HEK293 (cell line): ENCODE results near the gene FAM181A.

Source experiments
- AEBP2 ChIP-seq: fragments of 450-650 bp; formaldehyde crosslinking; IDR thresholded peaks from 2 replicates; pipeline ENCODE4 v1.5.1; 2016; ENCODE audit warnings: missing biosample characterization, missing genetic modification characterization, borderline replicate concordance
- GLIS1 ChIP-seq: fragments of 450-650 bp; formaldehyde crosslinking; IDR thresholded peaks from 2 replicates; pipeline ENCODE4 v1.5.1; 2016; ENCODE audit warnings: missing biosample characterization, missing genetic modification characterization
- IKZF3 ChIP-seq: fragments of 450-650 bp; IDR thresholded peaks from 2 replicates; pipeline ENCODE4 v1.5.0; 2018; ENCODE audit warnings: missing biosample characterization, mild to moderate bottlenecking, missing genetic modification characterization, moderate library complexity
- KLF17 ChIP-seq: fragments of 450-650 bp; formaldehyde crosslinking; IDR thresholded peaks from 2 replicates; pipeline ENCODE4 v1.5.1; 2016; ENCODE audit warnings: missing biosample characterization, missing genetic modification characterization
- OVOL3 ChIP-seq: fragments of 450-650 bp; formaldehyde crosslinking; IDR thresholded peaks from 2 replicates; pipeline ENCODE4 v1.5.1; 2016; ENCODE audit warnings: missing biosample characterization, missing genetic modification characterization
- RBAK ChIP-seq: fragments of 450-650 bp; formaldehyde crosslinking; IDR thresholded peaks from 2 replicates; pipeline ENCODE4 v1.5.1; 2016; ENCODE audit warnings: missing biosample characterization, missing genetic modification characterization
- REST ChIP-seq: fragments of 450-650 bp; formaldehyde crosslinking; IDR thresholded peaks from 2 replicates; pipeline ENCODE4 v1.5.1; 2016; ENCODE audit warnings: missing biosample characterization, missing genetic modification characterization
- SETDB1 ChIP-seq: IDR thresholded peaks from one replicate; pipeline ENCODE4 v1.6.1; 2017; ENCODE audit warnings: mild to moderate bottlenecking, low read length, moderate library complexity, mixed read lengths; ENCODE audit not compliant: insufficient read length
- ZBTB8A ChIP-seq: fragments of 450-650 bp; formaldehyde crosslinking; IDR thresholded peaks from 2 replicates; pipeline ENCODE4 v1.5.1; 2016; ENCODE audit warnings: missing biosample characterization, missing genetic modification characterization
- ZNF112 ChIP-seq: fragments of 450-650 bp; formaldehyde crosslinking; IDR thresholded peaks from 2 replicates; pipeline ENCODE4 v1.5.0; 2017; ENCODE audit warnings: missing biosample characterization, missing genetic modification characterization
- ZNF140 ChIP-seq: fragments of 450-650 bp; formaldehyde crosslinking; IDR thresholded peaks from 2 replicates; pipeline ENCODE4 v1.5.1; 2016; ENCODE audit warnings: missing biosample characterization, missing genetic modification characterization
- ZNF214 ChIP-seq: fragments of 450-650 bp; formaldehyde crosslinking; IDR thresholded peaks from 2 replicates; pipeline ENCODE4 v1.5.1; 2017; ENCODE audit warnings: missing biosample characterization, mild to moderate bottlenecking, missing genetic modification characterization, borderline replicate concordance
- ZNF223 ChIP-seq: fragments of 450-650 bp; formaldehyde crosslinking; IDR thresholded peaks from 2 replicates; pipeline ENCODE4 v1.5.1; 2016; ENCODE audit warnings: missing biosample characterization, missing genetic modification characterization
- ZNF24 ChIP-seq: fragments of 450-650 bp; formaldehyde crosslinking; IDR thresholded peaks from 2 replicates; pipeline ENCODE4 v1.5.1; 2016; ENCODE audit warnings: missing biosample characterization, missing genetic modification characterization
- ZNF335 ChIP-seq: fragments of 450-650 bp; formaldehyde crosslinking; conservative IDR thresholded peaks from 2 replicates; pipeline ENCODE4 v1.5.1; 2016; ENCODE audit warnings: missing biosample characterization, missing genetic modification characterization
- ZNF366 ChIP-seq: fragments of 450-650 bp; formaldehyde crosslinking; conservative IDR thresholded peaks from 2 replicates; pipeline ENCODE4 v1.5.1; 2016; ENCODE audit warnings: missing biosample characterization, missing genetic modification characterization
- ZNF398 ChIP-seq: fragments of 450-650 bp; formaldehyde crosslinking; IDR thresholded peaks from 2 replicates; pipeline ENCODE4 v1.5.1; 2017; ENCODE audit warnings: missing biosample characterization, missing genetic modification characterization
- ZNF423 ChIP-seq: fragments of 450-650 bp; formaldehyde crosslinking; IDR thresholded peaks from 2 replicates; pipeline ENCODE4 v1.5.1; 2016; ENCODE audit warnings: missing biosample characterization, missing genetic modification characterization
- ZNF426 ChIP-seq: fragments of 450-650 bp; formaldehyde crosslinking; IDR thresholded peaks from 2 replicates; pipeline ENCODE4 v1.5.1; 2017; ENCODE audit warnings: missing biosample characterization, missing genetic modification characterization, mild to moderate bottlenecking, inconsistent platforms, moderate library complexity
- ZNF501 ChIP-seq: fragments of 450-650 bp; formaldehyde crosslinking; IDR thresholded peaks from 2 replicates; pipeline ENCODE4 v1.5.1; 2016; ENCODE audit warnings: missing biosample characterization, missing genetic modification characterization
- ZNF560 ChIP-seq: fragments of 450-650 bp; formaldehyde crosslinking; IDR thresholded peaks from 2 replicates; pipeline ENCODE4 v1.5.1; 2017; ENCODE audit warnings: missing biosample characterization, missing genetic modification characterization, borderline replicate concordance
- ZNF621 ChIP-seq: fragments of 450-650 bp; formaldehyde crosslinking; IDR thresholded peaks from 2 replicates; pipeline ENCODE4 v1.5.1; 2017; ENCODE audit warnings: missing biosample characterization, missing genetic modification characterization
- ZNF654 ChIP-seq: fragments of 450-650 bp; formaldehyde crosslinking; IDR thresholded peaks from 2 replicates; pipeline ENCODE4 v1.5.1; 2016; ENCODE audit warnings: low read depth, missing biosample characterization, missing genetic modification characterization
- ZNF660 ChIP-seq: fragments of 450-650 bp; IDR thresholded peaks from 2 replicates; pipeline ENCODE4 v1.5.1; 2018; ENCODE audit warnings: missing biosample characterization, mild to moderate bottlenecking, missing genetic modification characterization
- ZNF692 ChIP-seq: fragments of 450-650 bp; formaldehyde crosslinking; IDR thresholded peaks from 2 replicates; pipeline ENCODE4 v1.5.1; 2016; ENCODE audit warnings: missing biosample characterization, missing genetic modification characterization
- ZNF701 ChIP-seq: fragments of 450-650 bp; formaldehyde crosslinking; IDR thresholded peaks from 2 replicates; pipeline ENCODE4 v1.5.1; 2016; ENCODE audit warnings: missing biosample characterization, missing genetic modification characterization
- ZNF707 ChIP-seq: fragments of 450-650 bp; formaldehyde crosslinking; IDR thresholded peaks from 2 replicates; pipeline ENCODE4 v1.5.1; 2016; ENCODE audit warnings: missing biosample characterization, missing genetic modification characterization
- ZNF768 ChIP-seq: fragments of 450-650 bp; formaldehyde crosslinking; IDR thresholded peaks from 2 replicates; pipeline ENCODE4 v1.5.1; 2018; ENCODE audit warnings: missing biosample characterization, mild to moderate bottlenecking, missing genetic modification characterization
- ZNF776 ChIP-seq: fragments of 450-650 bp; formaldehyde crosslinking; IDR thresholded peaks from 2 replicates; pipeline ENCODE4 v1.5.0; 2017; ENCODE audit warnings: missing biosample characterization, missing genetic modification characterization, borderline replicate concordance
- ZSCAN18 ChIP-seq: fragments of 450-650 bp; formaldehyde crosslinking; IDR thresholded peaks from 2 replicates; pipeline ENCODE4 v1.5.1; 2016; ENCODE audit warnings: missing biosample characterization, missing genetic modification characterization

Gene FAM181A

GRCh38 chr14:93880021-93880820, 46.9 kb upstream of the FAM181A start (continued):
- TF ChIP-seq ZNF560 (tag by site-specific recombination) (no peak), ZNF660 (no peak), ZNF654 (tag by site-specific recombination) (no peak), ZNF426 (tag by site-specific recombination) (no peak), ZNF701 (tag by site-specific recombination) (no peak), IKZF3 (tag by site-specific recombination) (0 out of 2 replicates have a peak, but pooled peaks have one; percentile 26), GLIS1 (tag by site-specific recombination) (peak; percentile 100), ZNF692 (tag by site-specific recombination) (no peak), AEBP2 (no peak), ZNF335 (tag by site-specific recombination) (peak; percentile 27; the same call in 1 of the 2 replicates), OVOL3 (tag by site-specific recombination) (no peak), ZNF398 (tag by site-specific recombination) (no peak), ZNF423 (tag by site-specific recombination) (peak; percentile 98), ZNF214 (tag by site-specific recombination) (no peak), KLF17 (tag by site-specific recombination) (peak; percentile 72), ZNF501 (no peak), ZNF776 (tag by site-specific recombination) (no peak), ZNF112 (tag by site-specific recombination) (no peak), ZNF24 (tag by site-specific recombination) (no peak), ZSCAN18 (tag by site-specific recombination) (no peak), ZBTB8A (no peak), RBAK (no peak), REST (no peak), ZNF707 (tag by site-specific recombination) (no peak), ZNF140 (peak; percentile 45; the same call in 1 of the 2 replicates), SETDB1 (no peak), ZNF223 (tag by site-specific recombination) (no peak), ZNF366 (tag by site-specific recombination) (no peak), ZNF768 (no peak), ZNF621 (no peak)
